ENCODE measurements around the gene CATSPERE. TPM values are rescaled to one million over a fixed set of nuclear protein-coding genes. Genes with fewer than 3 reads are reported as not detected.

CATSPERE gene
- total and polyA plus RNA-seq, 9 of the 15 experiments (the other 6 are each of a cell fraction or from before 2014, with no cell fraction given), result 0.06 to 0.16 (median 0.09) TPM; not detected in 3

DNA sequence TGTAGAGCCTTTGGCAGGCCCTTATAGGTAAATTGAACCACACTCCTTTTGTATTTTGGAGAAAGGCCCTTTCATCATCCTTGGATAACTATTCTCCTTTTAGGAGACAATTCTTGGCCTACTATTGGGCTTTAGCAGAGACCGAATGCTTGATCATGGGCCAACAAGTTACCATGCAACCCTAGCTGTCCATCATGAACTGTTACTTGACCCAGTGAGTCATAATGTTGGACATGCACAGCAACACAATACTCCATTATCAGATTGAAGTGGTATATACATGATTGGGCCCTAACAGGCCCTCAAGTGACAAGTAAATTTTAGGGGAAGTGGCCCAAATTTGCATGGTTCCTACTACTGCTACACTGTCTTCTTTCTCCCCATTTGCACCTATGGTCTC lies 84.4 kb downstream of the CATSPERE start:
- Histone ChIP-seq H3K9ac (ENCODE audit: insufficient read depth in 1 of 2, low read depth in 2 of 2, low read length in 2 of 2) (no peak overlapping the region), H3K27ac (ENCODE audit: extremely low read depth, low read depth, low read length) (no peak overlapping the region), H3K36me3 (ENCODE audit: control insufficient read depth, insufficient read depth, low read length) (no peaks in the 10 kb centered on the region), H2AFZ (ENCODE audit: low read depth, low read length) (no peak overlapping the region), H3K4me3 (no peak overlapping the region), H3K27me3 (ENCODE audit: control insufficient read depth in 2 of 2, insufficient read depth in 2 of 2, low read length in 2 of 2) (no peaks in the 10 kb centered on the region), H3K4me1 (replicated peaks in 1 of 2; ENCODE audit: control insufficient read depth in 2 of 2, insufficient read depth in 2 of 2, low read length in 2 of 2) (no peaks in the 10 kb centered on the region), H3K9me1 (ENCODE audit: control insufficient read depth, insufficient read depth, low read length) (no peaks in the 10 kb centered on the region), H3K79me2 (ENCODE audit: control insufficient read depth, insufficient read depth, low read length) (no peaks in the 10 kb centered on the region), H3K4me2 (ENCODE audit: insufficient read depth, low read length) (no peak overlapping the region), H3K9me3 (replicated peaks; ENCODE audit: control insufficient read depth, insufficient read depth, low read depth, low read length) (no peaks in the 10 kb centered on the region), H4K20me1 (replicated peaks; ENCODE audit: control insufficient read depth, insufficient read depth, low read length) (no peaks in the 10 kb centered on the region)
- no peak for FAIRE-seq
- no TSS peak for BruUV-seq (replicated peaks)
- CTCF ChIA-PET (ENCODE audit: low intra/inter-chr PET ratio), result no interaction called here
- WGBS (ENCODE audit: insufficient coverage, low coverage, missing lambda C conversion rate), result 0% methylated on average over 1 of the region's 1 CpG
- DNase-seq (ENCODE audit: extremely low read depth in 1 of 4, low spot score in 3 of 4), result no peak
- in situ Hi-C loops (cut with MboI) (no loop called here), intact Hi-C loops (cut with micrococcal nuclease) (loop anchor here (10.0 kb wide), 1 partner anchor 151 kb away; no protein-coding TSS in a partner anchor)
- POLR2A ChIA-PET, result no interaction called here
- ATAC-seq, result no peak
- no peak for TF ChIP-seq RBM39 (optimal IDR thresholded peaks at IDR 0.05; ENCODE audit: low read depth, low read length)
- TF ChIP-seq, protein P1, sequence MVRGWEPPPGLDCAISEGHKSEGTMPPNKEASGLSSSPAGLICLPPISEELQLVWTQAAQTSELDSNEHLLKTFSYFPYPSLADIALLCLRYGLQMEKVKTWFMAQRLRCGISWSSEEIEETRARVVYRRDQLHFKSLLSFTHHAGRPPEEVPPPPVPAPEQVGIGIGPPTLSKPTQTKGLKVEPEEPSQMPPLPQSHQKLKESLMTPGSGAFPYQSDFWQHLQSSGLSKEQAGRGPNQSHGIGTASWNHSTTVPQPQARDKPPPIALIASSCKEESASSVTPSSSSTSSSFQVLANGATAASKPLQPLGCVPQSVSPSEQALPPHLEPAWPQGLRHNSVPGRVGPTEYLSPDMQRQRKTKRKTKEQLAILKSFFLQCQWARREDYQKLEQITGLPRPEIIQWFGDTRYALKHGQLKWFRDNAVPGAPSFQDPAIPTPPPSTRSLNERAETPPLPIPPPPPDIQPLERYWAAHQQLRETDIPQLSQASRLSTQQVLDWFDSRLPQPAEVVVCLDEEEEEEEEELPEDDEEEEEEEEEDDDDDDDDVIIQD (CRISPR knock-in tag; IDR thresholded peaks at IDR 0.05), result no peak
- TF ChIP-seq FOSL1 (tag; conservative IDR thresholded peaks at IDR 0.05), result peak; percentile 54
- TF ChIP-seq XRCC4 (IDR thresholded peaks at IDR 0.05; ENCODE audit: extremely low read depth, insufficient read depth, insufficient read length), result no peak
- TF ChIP-seq, protein P2, sequence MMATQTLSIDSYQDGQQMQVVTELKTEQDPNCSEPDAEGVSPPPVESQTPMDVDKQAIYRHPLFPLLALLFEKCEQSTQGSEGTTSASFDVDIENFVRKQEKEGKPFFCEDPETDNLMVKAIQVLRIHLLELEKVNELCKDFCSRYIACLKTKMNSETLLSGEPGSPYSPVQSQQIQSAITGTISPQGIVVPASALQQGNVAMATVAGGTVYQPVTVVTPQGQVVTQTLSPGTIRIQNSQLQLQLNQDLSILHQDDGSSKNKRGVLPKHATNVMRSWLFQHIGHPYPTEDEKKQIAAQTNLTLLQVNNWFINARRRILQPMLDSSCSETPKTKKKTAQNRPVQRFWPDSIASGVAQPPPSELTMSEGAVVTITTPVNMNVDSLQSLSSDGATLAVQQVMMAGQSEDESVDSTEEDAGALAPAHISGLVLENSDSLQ (IDR thresholded peaks at IDR 0.05), result peak; percentile 90
- 0 out of 2 replicates have a peak, but pooled peaks have one; percentile 20 for TF ChIP-seq NFIC (IDR thresholded peaks at IDR 0.05)
- TF ChIP-seq ZC3H8 (IDR thresholded peaks at IDR 0.05), result no peak
- TF ChIP-seq, protein P3, sequence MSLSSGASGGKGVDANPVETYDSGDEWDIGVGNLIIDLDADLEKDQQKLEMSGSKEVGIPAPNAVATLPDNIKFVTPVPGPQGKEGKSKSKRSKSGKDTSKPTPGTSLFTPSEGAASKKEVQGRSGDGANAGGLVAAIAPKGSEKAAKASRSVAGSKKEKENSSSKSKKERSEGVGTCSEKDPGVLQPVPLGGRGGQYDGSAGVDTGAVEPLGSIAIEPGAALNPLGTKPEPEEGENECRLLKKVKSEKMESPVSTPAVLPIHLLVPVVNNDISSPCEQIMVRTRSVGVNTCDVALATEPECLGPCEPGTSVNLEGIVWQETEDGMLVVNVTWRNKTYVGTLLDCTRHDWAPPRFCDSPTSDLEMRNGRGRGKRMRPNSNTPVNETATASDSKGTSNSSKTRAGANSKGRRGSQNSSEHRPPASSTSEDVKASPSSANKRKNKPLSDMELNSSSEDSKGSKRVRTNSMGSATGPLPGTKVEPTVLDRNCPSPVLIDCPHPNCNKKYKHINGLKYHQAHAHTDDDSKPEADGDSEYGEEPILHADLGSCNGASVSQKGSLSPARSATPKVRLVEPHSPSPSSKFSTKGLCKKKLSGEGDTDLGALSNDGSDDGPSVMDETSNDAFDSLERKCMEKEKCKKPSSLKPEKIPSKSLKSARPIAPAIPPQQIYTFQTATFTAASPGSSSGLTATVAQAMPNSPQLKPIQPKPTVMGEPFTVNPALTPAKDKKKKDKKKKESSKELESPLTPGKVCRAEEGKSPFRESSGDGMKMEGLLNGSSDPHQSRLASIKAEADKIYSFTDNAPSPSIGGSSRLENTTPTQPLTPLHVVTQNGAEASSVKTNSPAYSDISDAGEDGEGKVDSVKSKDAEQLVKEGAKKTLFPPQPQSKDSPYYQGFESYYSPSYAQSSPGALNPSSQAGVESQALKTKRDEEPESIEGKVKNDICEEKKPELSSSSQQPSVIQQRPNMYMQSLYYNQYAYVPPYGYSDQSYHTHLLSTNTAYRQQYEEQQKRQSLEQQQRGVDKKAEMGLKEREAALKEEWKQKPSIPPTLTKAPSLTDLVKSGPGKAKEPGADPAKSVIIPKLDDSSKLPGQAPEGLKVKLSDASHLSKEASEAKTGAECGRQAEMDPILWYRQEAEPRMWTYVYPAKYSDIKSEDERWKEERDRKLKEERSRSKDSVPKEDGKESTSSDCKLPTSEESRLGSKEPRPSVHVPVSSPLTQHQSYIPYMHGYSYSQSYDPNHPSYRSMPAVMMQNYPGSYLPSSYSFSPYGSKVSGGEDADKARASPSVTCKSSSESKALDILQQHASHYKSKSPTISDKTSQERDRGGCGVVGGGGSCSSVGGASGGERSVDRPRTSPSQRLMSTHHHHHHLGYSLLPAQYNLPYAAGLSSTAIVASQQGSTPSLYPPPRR (CRISPR knock-in tag; IDR thresholded peaks at IDR 0.05; ENCODE audit: borderline replicate concordance), result no peak
- no peak for TF ChIP-seq ZFP36 (IDR thresholded peaks at IDR 0.05; ENCODE audit: low read depth, low read length, partially characterized antibody)
- peak; percentile 31; the same call in 1 of the 2 replicates for TF ChIP-seq RFX1 (IDR thresholded peaks at IDR 0.05)
- TF ChIP-seq, protein P4, sequence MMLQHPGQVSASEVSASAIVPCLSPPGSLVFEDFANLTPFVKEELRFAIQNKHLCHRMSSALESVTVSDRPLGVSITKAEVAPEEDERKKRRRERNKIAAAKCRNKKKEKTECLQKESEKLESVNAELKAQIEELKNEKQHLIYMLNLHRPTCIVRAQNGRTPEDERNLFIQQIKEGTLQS (IDR thresholded peaks at IDR 0.05), result peak; percentile 45; the same call in 1 of the 2 replicates
- TF ChIP-seq, protein P4 (CRISPR knock-in tag; conservative IDR thresholded peaks at IDR 0.05), result no peak
- TF ChIP-seq, protein P5, sequence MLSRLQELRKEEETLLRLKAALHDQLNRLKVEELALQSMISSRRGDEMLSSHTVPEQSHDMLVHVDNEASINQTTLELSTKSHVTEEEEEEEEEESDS (CRISPR knock-in tag; IDR thresholded peaks at IDR 0.05), result no peak
- TF ChIP-seq TEAD1 (CRISPR knock-in tag; IDR thresholded peaks at IDR 0.05), result no peak
- no peak for TF ChIP-seq HDAC8 (tag; IDR thresholded peaks at IDR 0.05)
